ENCODE data around the gene MTFMT.
"Not testable (repeated sequence)": the region's sequence is repeated elsewhere in the genome, so short reads cannot be mapped to it uniquely, and the experiment has no call there.

Gene MTFMT

DNA sequence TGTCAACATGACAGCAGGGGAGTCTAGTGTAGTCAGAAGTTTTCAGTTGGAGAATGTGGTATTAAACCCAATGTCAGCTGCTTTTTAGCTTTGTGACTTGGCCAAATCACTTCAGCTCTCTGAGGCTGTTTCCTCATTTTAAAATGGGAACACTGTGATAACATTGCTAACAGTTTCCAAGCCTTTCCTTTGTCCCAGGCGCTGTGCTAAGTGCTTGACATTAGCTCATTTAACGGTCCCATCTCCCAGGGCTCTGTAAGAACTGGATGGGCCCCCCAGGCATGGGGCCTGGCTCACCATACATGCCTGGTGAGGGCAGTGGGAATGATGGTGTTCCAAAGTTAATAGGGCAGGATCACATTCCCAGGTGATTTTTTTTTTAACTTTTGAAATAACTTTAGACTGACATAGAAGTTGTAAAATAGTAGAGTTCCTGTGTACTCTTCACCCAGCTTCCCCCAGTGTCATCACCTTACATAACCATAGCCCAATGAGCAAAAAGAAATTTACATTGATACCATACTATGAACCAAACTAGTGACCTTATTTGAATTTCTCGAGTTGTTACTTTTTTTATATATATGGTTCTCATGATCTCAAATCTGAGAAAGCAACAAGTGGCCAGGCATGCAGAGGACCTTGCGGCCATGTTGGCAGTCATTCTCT is 30.6 kb upstream of the MTFMT start:
- peak; percentile 21 for DNase-seq

DNA sequence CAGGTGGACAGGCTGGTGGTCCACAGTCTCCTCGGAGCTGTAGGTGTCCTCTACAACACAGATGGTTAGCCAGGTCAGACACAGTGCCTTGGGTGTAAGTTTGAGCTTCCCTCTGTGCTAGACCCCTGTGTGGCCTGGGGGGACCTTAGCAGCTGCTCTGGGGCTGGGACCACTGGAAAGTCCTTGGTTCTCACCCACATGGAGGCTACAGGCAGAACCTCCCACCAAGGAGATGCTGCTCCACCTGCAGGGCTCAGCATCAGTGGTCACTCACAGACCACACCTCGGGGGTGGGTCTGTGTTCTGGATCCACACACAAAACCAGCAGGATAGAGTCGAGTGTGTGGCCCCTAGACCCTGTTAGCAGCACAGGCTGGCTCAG is 29.9 kb upstream of the MTFMT start:
- no peak for DNase-seq

- peak; percentile 71 for DNase-seq
Observed at GRCh38 chr15:65058394-65059368, 29.2 kb upstream of the MTFMT start.

GRCh38 chr15:65057549-65057940 is 28.1 kb upstream of the MTFMT start:
- DNase-seq = no peak

- no peak for DNase-seq
Observed at GRCh38 chr15:65056868-65057548, 27.6 kb upstream of the MTFMT start.

- DNase-seq = peak; percentile 9
Observed at GRCh38 chr15:65056106-65056505, 26.7 kb upstream of the MTFMT start.

GRCh38 chr15:65055201-65055870 is 25.9 kb upstream of the MTFMT start:
- DNase-seq = no peak

DNA sequence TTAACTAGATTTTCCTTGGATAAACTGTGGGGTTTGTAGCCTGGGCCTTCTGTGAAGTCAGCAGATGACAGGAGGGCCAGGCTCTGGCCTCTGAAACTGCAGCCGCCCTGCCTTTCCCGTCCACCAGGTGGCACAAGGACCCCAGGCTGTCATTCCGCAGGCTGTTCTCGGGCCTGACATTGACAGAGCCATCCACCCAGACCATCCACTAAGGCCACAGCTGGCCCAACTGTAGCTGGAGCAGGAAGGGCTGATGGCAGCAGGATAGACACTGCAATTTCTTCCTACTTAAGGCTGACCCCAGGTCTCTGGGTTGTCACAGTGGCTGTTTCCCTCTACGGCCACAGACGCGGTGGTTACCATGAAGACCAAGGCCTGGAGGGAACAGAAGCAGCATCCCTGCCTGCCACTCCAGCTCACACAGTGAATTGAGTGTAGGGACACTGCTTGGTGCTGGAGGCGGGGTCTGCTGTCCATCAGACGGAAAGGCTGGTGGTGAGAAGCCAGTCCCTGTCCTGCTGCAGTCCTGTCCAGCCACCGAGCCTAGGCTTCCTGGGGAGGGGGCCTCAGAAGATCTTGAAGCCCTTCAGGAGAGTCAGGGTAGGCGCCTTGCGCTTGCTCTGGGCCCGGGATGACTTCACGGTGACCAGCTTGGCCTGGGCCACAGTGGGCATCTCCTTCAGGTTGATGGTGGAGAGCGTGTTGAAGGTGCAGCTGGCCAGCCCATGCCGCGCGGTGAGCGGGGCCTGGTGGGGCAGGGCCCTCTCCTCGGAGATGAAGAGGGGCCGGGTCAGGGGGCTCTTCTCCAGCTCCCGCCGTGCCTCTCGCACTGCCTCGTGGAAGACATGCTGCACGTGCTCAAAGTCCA is 25.1 kb upstream of the MTFMT start:
- DNase-seq = peak; percentile 67

GRCh38 chr15:65052956-65053355 is 23.5 kb upstream of the MTFMT start:
- no peak for DNase-seq

DNA sequence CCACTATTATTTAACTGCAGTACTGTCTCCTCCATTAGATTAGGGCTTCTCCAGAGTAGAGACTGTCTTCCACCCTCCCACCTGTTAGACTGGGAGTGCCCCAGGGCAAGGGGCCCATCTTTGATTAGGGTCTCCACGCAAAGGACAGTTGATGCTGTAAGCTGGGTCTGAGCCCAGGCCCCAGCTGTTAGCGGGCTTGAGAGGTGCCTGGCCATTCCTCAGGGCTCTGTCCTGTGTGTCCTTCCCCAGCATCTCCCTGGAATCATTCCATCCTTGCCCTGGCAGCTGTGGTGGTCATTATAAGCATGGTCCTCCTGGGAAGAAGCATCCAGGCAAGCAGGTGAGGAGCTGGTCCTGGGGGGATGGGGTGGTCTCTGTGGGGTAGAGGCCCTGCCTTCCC is 21.8 kb upstream of the MTFMT start:
- no peak for DNase-seq

- no peak for DNase-seq
Observed at GRCh38 chr15:65050270-65050669, 20.8 kb upstream of the MTFMT start.

GRCh38 chr15:65049418-65049840 is 20.0 kb upstream of the MTFMT start:
- DNase-seq = peak; percentile 89

GRCh38 chr15:65048241-65048640 is 18.8 kb upstream of the MTFMT start:
- peak; percentile 4 for DNase-seq

DNA sequence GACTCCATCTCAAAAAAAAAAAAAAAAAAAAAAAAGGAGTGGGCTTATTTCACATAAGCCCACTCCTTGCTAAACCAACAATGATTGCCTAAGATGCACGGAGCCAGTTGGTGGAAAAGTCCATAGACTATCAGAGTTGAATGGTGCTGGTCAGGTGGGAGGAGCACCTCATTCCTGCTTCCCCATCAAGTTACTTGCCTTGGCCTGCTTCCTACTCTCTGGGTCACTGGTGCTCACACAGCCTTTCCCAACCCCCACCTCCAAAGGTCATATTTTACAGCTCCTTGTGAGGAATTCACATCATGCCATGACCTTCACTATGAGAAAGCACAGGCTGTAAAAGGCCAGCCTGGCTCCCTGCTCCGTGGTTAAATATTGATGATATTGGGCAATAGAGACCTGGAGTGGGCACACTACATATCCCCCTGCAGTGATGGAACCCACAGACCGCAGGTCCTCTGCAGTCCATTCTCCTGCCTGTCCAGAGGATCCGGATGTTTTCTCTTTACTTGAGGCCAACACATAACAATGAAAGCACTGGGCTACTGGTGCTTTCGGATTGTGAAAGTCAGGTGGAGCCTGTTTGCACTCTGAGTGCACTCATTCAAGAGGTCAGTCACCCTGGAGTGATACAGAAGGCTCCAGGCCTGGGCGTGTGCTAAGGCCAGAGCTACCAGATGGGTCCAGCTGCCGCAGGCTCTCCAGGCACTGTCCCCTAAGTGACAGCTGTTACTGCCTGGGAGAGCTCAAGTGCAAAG is 15.5 kb upstream of the MTFMT start, which contains the start of gene SLC51B:
Gene SLC51B (plus strand): TSS at position 664 of the 758 bp plus-strand sequence. CDS start 4,618 bp downstream, outside the sequence.
- no peak for DNase-seq

DNA sequence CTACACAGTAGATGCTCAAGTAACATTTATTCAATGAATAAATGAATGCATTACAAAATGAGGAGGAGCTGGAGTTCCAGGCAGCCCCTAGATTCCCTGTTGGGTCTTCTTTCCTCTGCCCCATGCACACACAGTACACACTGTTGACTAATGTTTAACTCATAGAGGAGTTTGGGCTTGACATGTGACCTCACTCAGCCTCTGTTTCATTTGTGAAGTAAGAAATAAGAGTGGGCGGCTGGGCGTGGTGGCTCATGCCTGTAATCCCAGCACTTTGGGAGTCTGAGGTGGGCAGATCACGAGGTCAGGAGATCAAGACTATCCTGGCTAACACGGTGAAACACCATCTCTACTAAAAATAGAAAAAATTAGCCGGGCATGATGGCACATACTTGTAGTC is 14.8 kb upstream of the MTFMT start:
- not testable (repeated sequence) for DNase-seq

DNA sequence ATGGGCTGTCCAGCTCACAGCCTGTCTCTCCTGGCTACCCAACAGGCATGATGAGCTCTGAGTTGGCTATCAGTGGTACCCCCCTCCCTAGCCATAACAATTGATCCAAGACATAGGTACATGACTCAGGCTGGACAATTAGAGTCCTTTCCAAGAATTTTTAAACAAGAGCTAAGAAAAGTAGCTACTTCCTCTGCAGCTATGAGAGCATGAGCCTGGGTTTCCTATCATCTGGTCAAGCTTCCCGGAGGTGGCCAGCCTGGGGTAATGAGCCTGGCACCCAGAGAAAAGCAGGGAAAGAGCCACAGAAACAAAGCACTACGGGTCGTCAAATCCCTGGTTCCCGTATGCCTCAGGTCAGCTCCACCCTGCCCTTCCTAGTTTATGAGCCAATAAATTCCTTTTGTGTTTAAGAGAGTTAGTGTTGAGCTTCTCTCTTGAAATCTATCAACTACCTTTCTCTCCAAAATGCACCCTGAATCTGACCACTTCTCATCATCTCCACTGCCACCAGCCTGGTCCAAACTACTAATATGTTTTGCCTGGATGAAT is 13.4 kb upstream of the MTFMT start:
- DNase-seq = no peak

- no peak for DNase-seq
Observed at GRCh38 chr15:65041787-65042186, 12.3 kb upstream of the MTFMT start.

GRCh38 chr15:65040461-65040860 is 11.0 kb upstream of the MTFMT start:
- no peak for DNase-seq

GRCh38 chr15:65038836-65039235 is 9.4 kb upstream of the MTFMT start:
- no peak for DNase-seq

- DNase-seq = no peak
Observed at GRCh38 chr15:65038428-65038827, 9.0 kb upstream of the MTFMT start.

DNA sequence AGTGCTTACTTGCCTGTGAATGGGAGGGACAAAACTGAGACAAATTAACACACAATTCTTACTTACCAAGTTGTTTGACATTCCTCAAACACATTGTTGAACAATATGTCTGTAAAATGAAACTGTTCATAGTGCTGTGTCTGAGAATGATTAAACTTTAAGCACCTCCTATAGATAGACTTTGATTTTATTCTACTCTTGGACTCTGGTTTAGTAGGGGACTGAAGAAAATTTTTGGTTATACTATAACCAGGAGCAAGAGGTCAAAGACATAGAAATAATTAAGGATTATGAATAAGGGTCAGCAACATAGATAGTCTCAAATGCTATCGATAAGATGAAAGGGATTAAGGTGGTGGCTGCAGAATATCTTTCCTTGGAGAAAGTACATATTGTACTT is 7.9 kb upstream of the MTFMT start:
- no peak for DNase-seq
